Peyer's patch (tissue), 4 donors: Measurements from ENCODE around the gene NPHS1.

Source experiments
- CTCF ChIP-seq, 6 experiments: fragments of 450-650 bp in 4 of 6; fragments of 200-600 bp in 2 of 6; sonication (generic) in 1 of 6; IDR thresholded peaks; one replicate each; pipeline ENCODE4 v1.5.1; 2017 to 2019; ENCODE audit warnings: antibody characterized with exemption in 6 of 6, mild to moderate bottlenecking in 3 of 6, moderate library complexity in 1 of 6
- POLR2A ChIP-seq, 2 donors: fragments of 450-650 bp; IDR thresholded peaks; one replicate each; pipeline ENCODE4 v1.5.1; 2017; ENCODE audit warnings: antibody characterized with exemption in 2 of 2, mild to moderate bottlenecking in 2 of 2, moderate library complexity in 2 of 2

- no peak for TF ChIP-seq CTCF (IDR thresholded peaks at IDR 0.05)
- no peak for TF ChIP-seq POLR2A (IDR thresholded peaks at IDR 0.05)
These were observed 4.3 kb upstream of the NPHS1 start, which contains the start of gene KIRREL2 for GRCh38 chr19:35856546-35857149.
